HEK293 (cell line): Measurements from ENCODE around the gene B4GALT1.

Experiments
- BCL11A ChIP-seq: fragments of 450-650 bp; formaldehyde crosslinking; IDR thresholded peaks from 2 replicates; pipeline ENCODE4 v1.5.1; 2016; ENCODE audit warnings: low read depth, missing biosample characterization, missing genetic modification characterization
- GLIS1 ChIP-seq: fragments of 450-650 bp; formaldehyde crosslinking; IDR thresholded peaks from 2 replicates; pipeline ENCODE4 v1.5.1; 2016; ENCODE audit warnings: missing biosample characterization, missing genetic modification characterization
- GLIS2 ChIP-seq: fragments of 450-650 bp; formaldehyde crosslinking; IDR thresholded peaks from 2 replicates; pipeline ENCODE4 v1.5.1; 2016; ENCODE audit warnings: missing biosample characterization, missing genetic modification characterization
- HOXD13 ChIP-seq: sonication (generic); formaldehyde crosslinking; IDR thresholded peaks from 2 replicates; pipeline ENCODE4 v1.8.0; 2022; ENCODE audit warnings: missing genetic modification reagents, borderline replicate concordance
- KLF10 ChIP-seq: fragments of 450-650 bp; IDR thresholded peaks from 2 replicates; pipeline ENCODE4 v1.5.1; 2018; ENCODE audit warnings: missing biosample characterization, mild to moderate bottlenecking, missing genetic modification characterization
- KLF8 ChIP-seq: fragments of 450-650 bp; formaldehyde crosslinking; IDR thresholded peaks from 2 replicates; pipeline ENCODE4 v1.5.1; 2016; ENCODE audit warnings: missing biosample characterization, missing genetic modification characterization
- MZF1 ChIP-seq: fragments of 450-650 bp; formaldehyde crosslinking; IDR thresholded peaks from 2 replicates; pipeline ENCODE4 v1.5.1; 2017; ENCODE audit warnings: missing biosample characterization, missing genetic modification characterization, borderline replicate concordance
- RBAK ChIP-seq: fragments of 450-650 bp; formaldehyde crosslinking; IDR thresholded peaks from 2 replicates; pipeline ENCODE4 v1.5.1; 2016; ENCODE audit warnings: missing biosample characterization, missing genetic modification characterization
- SP2 ChIP-seq: fragments of 450-650 bp; formaldehyde crosslinking; IDR thresholded peaks from 2 replicates; pipeline ENCODE4 v1.5.1; 2016; ENCODE audit warnings: missing biosample characterization, missing genetic modification characterization
- SP3 ChIP-seq: fragments of 450-650 bp; formaldehyde crosslinking; IDR thresholded peaks from 2 replicates; pipeline ENCODE4 v1.5.1; 2016; ENCODE audit warnings: missing biosample characterization, missing genetic modification characterization
- SP7 ChIP-seq: fragments of 450-650 bp; formaldehyde crosslinking; IDR thresholded peaks from 2 replicates; pipeline ENCODE4 v1.5.1; 2016; ENCODE audit warnings: missing biosample characterization, missing genetic modification characterization
- TCF7L2 ChIP-seq: IDR thresholded peaks from 2 replicates; pipeline ENCODE4 v1.6.1; 2011; ENCODE audit warnings: low read depth, mild to moderate bottlenecking, inconsistent platforms, low read length, moderate library complexity, borderline replicate concordance
- ZBTB1 ChIP-seq: fragments of 450-650 bp; formaldehyde crosslinking; IDR thresholded peaks from 2 replicates; pipeline ENCODE4 v1.5.1; 2016; ENCODE audit warnings: missing biosample characterization, missing genetic modification characterization
- ZBTB17 ChIP-seq: fragments of 450-650 bp; formaldehyde crosslinking; IDR thresholded peaks from 2 replicates; pipeline ENCODE4 v1.5.1; 2016; ENCODE audit warnings: missing biosample characterization, missing genetic modification characterization
- ZBTB48 ChIP-seq: fragments of 450-650 bp; formaldehyde crosslinking; IDR thresholded peaks from 2 replicates; pipeline ENCODE4 v1.5.1; 2016; ENCODE audit warnings: missing biosample characterization, missing genetic modification characterization
- ZNF169 ChIP-seq: fragments of 450-650 bp; formaldehyde crosslinking; IDR thresholded peaks from 2 replicates; pipeline ENCODE4 v1.5.1; 2016; ENCODE audit warnings: missing biosample characterization, missing genetic modification characterization
- ZNF174 ChIP-seq: fragments of 450-650 bp; formaldehyde crosslinking; IDR thresholded peaks from 2 replicates; pipeline ENCODE4 v1.5.0; 2017; ENCODE audit warnings: missing biosample characterization, mild to moderate bottlenecking, missing genetic modification characterization
- ZNF221 ChIP-seq: fragments of 450-650 bp; formaldehyde crosslinking; IDR thresholded peaks from 2 replicates; pipeline ENCODE4 v1.5.1; 2017; ENCODE audit warnings: missing biosample characterization, missing genetic modification characterization, borderline replicate concordance
- ZNF394 ChIP-seq: fragments of 450-650 bp; formaldehyde crosslinking; IDR thresholded peaks from 2 replicates; pipeline ENCODE4 v1.5.1; 2016; ENCODE audit warnings: missing biosample characterization, missing genetic modification characterization, mild to moderate bottlenecking, moderate library complexity, borderline replicate concordance
- ZNF48 ChIP-seq: fragments of 450-650 bp; formaldehyde crosslinking; IDR thresholded peaks from 2 replicates; pipeline ENCODE4 v1.5.1; 2016; ENCODE audit warnings: missing biosample characterization, missing genetic modification characterization
- ZNF514 ChIP-seq: fragments of 450-650 bp; formaldehyde crosslinking; IDR thresholded peaks from 2 replicates; pipeline ENCODE4 v1.5.1; 2016; ENCODE audit warnings: missing biosample characterization, missing genetic modification characterization
- ZNF530 ChIP-seq: fragments of 450-650 bp; formaldehyde crosslinking; IDR thresholded peaks from 2 replicates; pipeline ENCODE4 v1.5.1; 2016; ENCODE audit warnings: low read depth, missing biosample characterization, missing genetic modification characterization
- ZNF549 ChIP-seq: fragments of 450-650 bp; IDR thresholded peaks from 2 replicates; pipeline ENCODE4 v1.5.1; 2018; ENCODE audit warnings: missing biosample characterization, missing genetic modification characterization, mild to moderate bottlenecking, inconsistent platforms, moderate library complexity
- ZNF561 ChIP-seq: fragments of 450-650 bp; IDR thresholded peaks from 2 replicates; pipeline ENCODE4 v1.5.1; 2018; ENCODE audit warnings: missing biosample characterization, missing genetic modification characterization, borderline replicate concordance
- ZNF626 ChIP-seq: fragments of 450-650 bp; sonication (Bioruptor Pico); formaldehyde crosslinking; IDR thresholded peaks from 2 replicates; pipeline ENCODE4 v1.5.1; 2018; ENCODE audit warnings: missing biosample characterization, missing genetic modification characterization, inconsistent platforms
- ZNF664 ChIP-seq: fragments of 450-650 bp; formaldehyde crosslinking; IDR thresholded peaks from 2 replicates; pipeline ENCODE4 v1.5.1; 2016; ENCODE audit warnings: missing biosample characterization, missing genetic modification characterization
- ZNF76 ChIP-seq: fragments of 450-650 bp; formaldehyde crosslinking; IDR thresholded peaks from 2 replicates; pipeline ENCODE4; 2016; ENCODE audit warnings: low read depth, missing biosample characterization, missing genetic modification characterization, borderline replicate concordance
- ZNF785 ChIP-seq: fragments of 450-650 bp; formaldehyde crosslinking; IDR thresholded peaks from 2 replicates; pipeline ENCODE4 v1.5.1; 2016; ENCODE audit warnings: missing biosample characterization, missing genetic modification characterization
- ZSCAN16 ChIP-seq: fragments of 450-650 bp; formaldehyde crosslinking; IDR thresholded peaks from 2 replicates; pipeline ENCODE4 v1.5.1; 2016; ENCODE audit warnings: missing biosample characterization, missing genetic modification characterization
- ZSCAN23 ChIP-seq: fragments of 450-650 bp; formaldehyde crosslinking; IDR thresholded peaks from 2 replicates; pipeline ENCODE4 v1.5.1; 2016; ENCODE audit warnings: missing biosample characterization, missing genetic modification characterization
- TF ChIP-seq, protein P1 (sequence below): sonication (generic); formaldehyde crosslinking; IDR thresholded peaks from 2 replicates; pipeline ENCODE4 v1.8.1; 2022; ENCODE audit warnings: mild to moderate bottlenecking, moderate library complexity, missing genetic modification reagents
- TF ChIP-seq, protein P2 (sequence below): fragments of 450-650 bp; formaldehyde crosslinking; IDR thresholded peaks from 2 replicates; pipeline ENCODE4 v1.5.0; 2017; ENCODE audit warnings: missing biosample characterization, missing genetic modification characterization, borderline replicate concordance
- TF ChIP-seq, protein P3 (sequence below): fragments of 450-650 bp; formaldehyde crosslinking; IDR thresholded peaks from 2 replicates; pipeline ENCODE4 v1.5.1; 2017; ENCODE audit warnings: missing biosample characterization, mild to moderate bottlenecking, missing genetic modification characterization, moderate library complexity
- TF ChIP-seq, protein P4 (sequence below): fragments of 450-650 bp; formaldehyde crosslinking; IDR thresholded peaks from 2 replicates; pipeline ENCODE4; 2016; ENCODE audit warnings: missing biosample characterization, missing genetic modification characterization
- TF ChIP-seq, protein P5 (sequence below): fragments of 450-650 bp; formaldehyde crosslinking; IDR thresholded peaks from 2 replicates; pipeline ENCODE4 v1.5.1; 2016; ENCODE audit warnings: missing biosample characterization, missing genetic modification characterization

The B4GALT1 gene

DNA sequence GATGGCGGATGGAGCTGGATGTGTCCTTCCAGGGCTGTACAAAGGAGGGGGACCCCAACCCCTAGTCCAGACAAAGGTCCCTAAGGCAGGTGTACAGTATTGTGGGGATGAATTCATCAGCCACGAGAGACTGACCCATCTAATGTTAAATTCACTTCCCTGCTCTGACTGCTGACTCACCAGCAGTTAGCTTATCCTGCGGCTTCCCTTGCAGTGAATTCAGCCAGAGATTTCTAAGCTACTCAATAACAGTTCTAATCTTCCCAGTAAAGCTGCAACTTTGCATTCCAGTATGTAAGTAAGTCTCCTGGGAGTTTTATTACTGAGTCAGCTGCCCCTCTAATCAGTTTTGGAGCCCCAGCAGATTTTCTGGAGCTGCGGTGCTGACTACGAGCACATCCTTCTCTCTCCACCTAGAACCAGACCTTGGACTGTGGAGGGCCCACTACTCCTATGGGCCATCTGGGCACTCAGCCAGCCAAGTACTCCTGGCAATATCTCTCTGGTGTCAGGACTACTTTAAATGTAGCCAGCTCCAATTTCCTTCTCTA is 16.1 kb downstream of the B4GALT1 start (continued):
- TF ChIP-seq, protein P1, sequence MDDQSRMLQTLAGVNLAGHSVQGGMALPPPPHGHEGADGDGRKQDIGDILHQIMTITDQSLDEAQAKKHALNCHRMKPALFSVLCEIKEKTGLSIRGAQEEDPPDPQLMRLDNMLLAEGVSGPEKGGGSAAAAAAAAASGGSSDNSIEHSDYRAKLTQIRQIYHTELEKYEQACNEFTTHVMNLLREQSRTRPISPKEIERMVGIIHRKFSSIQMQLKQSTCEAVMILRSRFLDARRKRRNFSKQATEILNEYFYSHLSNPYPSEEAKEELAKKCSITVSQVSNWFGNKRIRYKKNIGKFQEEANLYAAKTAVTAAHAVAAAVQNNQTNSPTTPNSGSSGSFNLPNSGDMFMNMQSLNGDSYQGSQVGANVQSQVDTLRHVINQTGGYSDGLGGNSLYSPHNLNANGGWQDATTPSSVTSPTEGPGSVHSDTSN: no peak
- TF ChIP-seq GLIS1 (tag by site-specific recombination) (peak; percentile 16; the same call in 1 of the 2 replicates), ZNF664 (tag by site-specific recombination) (no peak), ZSCAN16 (tag by site-specific recombination) (no peak), ZBTB1 (tag by site-specific recombination) (no peak), KLF10 (tag by site-specific recombination) (0 out of 2 replicates have a peak, but pooled peaks have one; percentile 23), ZSCAN23 (tag by site-specific recombination) (no peak), SP7 (tag by site-specific recombination) (peak; percentile 44; the same call in 1 of the 2 replicates), ZNF549 (tag by site-specific recombination) (no peak), ZNF530 (tag by site-specific recombination) (no peak), SP2 (no peak), ZNF76 (no peak), ZNF514 (tag by site-specific recombination) (no peak), HOXD13 (CRISPR knock-in tag) (no peak), TCF7L2 (no peak), ZBTB48 (0 out of 2 replicates have a peak, but pooled peaks have one; percentile 9), ZNF169 (tag by site-specific recombination) (no peak), ZNF221 (tag by site-specific recombination) (no peak), KLF8 (no peak), ZNF48 (no peak), BCL11A (tag by site-specific recombination) (no peak), RBAK (no peak), ZBTB17 (tag by site-specific recombination) (peak; percentile 77), ZNF394 (tag by site-specific recombination) (peak; percentile 76), ZNF174 (tag by site-specific recombination) (no peak), ZNF561 (no peak), MZF1 (peak; percentile 91; the same call in 1 of the 2 replicates), ZNF626 (tag by site-specific recombination) (no peak), GLIS2 (tag by site-specific recombination) (no peak), SP3 (tag by site-specific recombination) (no peak), ZNF785 (tag by site-specific recombination) (no peak)
- TF ChIP-seq, protein P2, sequence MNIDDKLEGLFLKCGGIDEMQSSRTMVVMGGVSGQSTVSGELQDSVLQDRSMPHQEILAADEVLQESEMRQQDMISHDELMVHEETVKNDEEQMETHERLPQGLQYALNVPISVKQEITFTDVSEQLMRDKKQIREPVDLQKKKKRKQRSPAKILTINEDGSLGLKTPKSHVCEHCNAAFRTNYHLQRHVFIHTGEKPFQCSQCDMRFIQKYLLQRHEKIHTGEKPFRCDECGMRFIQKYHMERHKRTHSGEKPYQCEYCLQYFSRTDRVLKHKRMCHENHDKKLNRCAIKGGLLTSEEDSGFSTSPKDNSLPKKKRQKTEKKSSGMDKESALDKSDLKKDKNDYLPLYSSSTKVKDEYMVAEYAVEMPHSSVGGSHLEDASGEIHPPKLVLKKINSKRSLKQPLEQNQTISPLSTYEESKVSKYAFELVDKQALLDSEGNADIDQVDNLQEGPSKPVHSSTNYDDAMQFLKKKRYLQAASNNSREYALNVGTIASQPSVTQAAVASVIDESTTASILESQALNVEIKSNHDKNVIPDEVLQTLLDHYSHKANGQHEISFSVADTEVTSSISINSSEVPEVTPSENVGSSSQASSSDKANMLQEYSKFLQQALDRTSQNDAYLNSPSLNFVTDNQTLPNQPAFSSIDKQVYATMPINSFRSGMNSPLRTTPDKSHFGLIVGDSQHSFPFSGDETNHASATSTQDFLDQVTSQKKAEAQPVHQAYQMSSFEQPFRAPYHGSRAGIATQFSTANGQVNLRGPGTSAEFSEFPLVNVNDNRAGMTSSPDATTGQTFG: no peak
- TF ChIP-seq, protein P3, sequence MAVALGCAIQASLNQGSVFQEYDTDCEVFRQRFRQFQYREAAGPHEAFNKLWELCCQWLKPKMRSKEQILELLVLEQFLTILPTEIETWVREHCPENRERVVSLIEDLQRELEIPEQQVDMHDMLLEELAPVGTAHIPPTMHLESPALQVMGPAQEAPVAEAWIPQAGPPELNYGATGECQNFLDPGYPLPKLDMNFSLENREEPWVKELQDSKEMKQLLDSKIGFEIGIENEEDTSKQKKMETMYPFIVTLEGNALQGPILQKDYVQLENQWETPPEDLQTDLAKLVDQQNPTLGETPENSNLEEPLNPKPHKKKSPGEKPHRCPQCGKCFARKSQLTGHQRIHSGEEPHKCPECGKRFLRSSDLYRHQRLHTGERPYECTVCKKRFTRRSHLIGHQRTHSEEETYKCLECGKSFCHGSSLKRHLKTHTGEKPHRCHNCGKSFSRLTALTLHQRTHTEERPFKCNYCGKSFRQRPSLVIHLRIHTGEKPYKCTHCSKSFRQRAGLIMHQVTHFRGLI (tag by site-specific recombination): no peak
- TF ChIP-seq, protein P4, sequence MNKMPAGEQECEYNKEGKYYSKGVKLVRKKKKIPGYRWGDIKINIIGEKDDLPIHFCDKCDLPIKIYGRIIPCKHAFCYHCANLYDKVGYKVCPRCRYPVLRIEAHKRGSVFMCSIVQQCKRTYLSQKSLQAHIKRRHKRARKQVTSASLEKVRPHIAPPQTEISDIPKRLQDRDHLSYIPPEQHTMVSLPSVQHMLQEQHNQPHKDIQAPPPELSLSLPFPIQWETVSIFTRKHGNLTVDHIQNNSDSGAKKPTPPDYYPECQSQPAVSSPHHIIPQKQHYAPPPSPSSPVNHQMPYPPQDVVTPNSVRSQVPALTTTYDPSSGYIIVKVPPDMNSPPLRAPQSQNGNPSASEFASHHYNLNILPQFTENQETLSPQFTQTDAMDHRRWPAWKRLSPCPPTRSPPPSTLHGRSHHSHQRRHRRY (tag by site-specific recombination): no peak
- TF ChIP-seq, protein P5, sequence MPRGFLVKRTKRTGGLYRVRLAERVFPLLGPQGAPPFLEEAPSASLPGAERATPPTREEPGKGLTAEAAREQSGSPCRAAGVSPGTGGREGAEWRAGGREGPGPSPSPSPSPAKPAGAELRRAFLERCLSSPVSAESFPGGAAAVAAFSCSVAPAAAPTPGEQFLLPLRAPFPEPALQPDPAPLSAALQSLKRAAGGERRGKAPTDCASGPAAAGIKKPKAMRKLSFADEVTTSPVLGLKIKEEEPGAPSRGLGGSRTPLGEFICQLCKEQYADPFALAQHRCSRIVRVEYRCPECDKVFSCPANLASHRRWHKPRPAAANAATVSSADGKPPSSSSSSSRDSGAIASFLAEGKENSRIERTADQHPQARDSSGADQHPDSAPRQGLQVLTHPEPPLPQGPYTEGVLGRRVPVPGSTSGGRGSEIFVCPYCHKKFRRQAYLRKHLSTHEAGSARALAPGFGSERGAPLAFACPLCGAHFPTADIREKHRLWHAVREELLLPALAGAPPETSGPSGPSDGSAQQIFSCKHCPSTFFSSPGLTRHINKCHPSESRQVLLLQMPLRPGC (tag by site-specific recombination): peak; percentile 88
